ENCODE results near the gene CCDC88C.

GRCh38 chr14:91231446-91231845 lies 186.2 kb downstream of the CCDC88C start:
- TF ChIP-seq CTCF (IDR thresholded peaks at IDR 0.05) (no peak), MLX (CRISPR knock-in tag; IDR thresholded peaks at IDR 0.05) (no peak), IRF2 (CRISPR knock-in tag; IDR thresholded peaks at IDR 0.05; ENCODE audit: borderline replicate concordance, low read depth) (no peak), USF1 (CRISPR knock-in tag; IDR thresholded peaks at IDR 0.05) (no peak), FOXP1 (CRISPR knock-in tag; IDR thresholded peaks at IDR 0.05; ENCODE audit: borderline replicate concordance) (no peak), ATF6 (CRISPR knock-in tag; IDR thresholded peaks at IDR 0.05) (no peak), ZNF416 (CRISPR knock-in tag; IDR thresholded peaks at IDR 0.05) (no peak), TP53 (CRISPR knock-in tag; IDR thresholded peaks at IDR 0.05) (no peak), TEAD1 (CRISPR knock-in tag; IDR thresholded peaks at IDR 0.05) (no peak)
